ENCODE results near the gene BTF3L4.

DNA sequence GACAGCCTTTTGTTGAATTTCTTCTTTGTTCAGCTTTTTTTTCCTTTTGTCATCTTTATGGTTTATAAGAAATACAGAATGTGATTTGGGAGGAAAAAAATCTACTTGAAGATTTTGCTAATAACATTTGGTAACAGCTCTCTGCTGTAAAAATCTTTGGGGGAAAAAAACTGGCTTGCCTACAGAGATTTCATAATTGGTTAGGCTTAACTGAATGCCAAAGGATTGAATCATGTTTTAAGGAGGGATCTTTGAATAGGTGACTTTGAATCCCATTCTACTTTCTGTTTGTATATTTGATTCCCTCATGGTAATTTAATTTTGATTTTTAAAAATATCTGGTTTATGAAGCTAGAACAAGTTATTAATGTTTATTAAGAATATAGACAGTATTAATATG, 3.2 kb downstream of the BTF3L4 start:
- TF ChIP-seq FOXM1 (IDR thresholded peaks at IDR 0.05; ENCODE audit: borderline replicate concordance) (no peak), SP1 (IDR thresholded peaks at IDR 0.05) (no peak), BHLHE40 (IDR thresholded peaks at IDR 0.05; ENCODE audit: borderline replicate concordance) (no peak), ELF4 (IDR thresholded peaks at IDR 0.05) (no peak), FOXK2 (IDR thresholded peaks at IDR 0.05) (no peak)

Data from HEK293T (cell line).